Karpas-422 (cell line): ENCODE results near the gene SEZ6L. TPM values are rescaled to one million over a fixed set of nuclear protein-coding genes. Genes with fewer than 3 reads are reported as not detected.
"Not testable (repeated sequence)": the region's sequence is repeated elsewhere in the genome, so short reads cannot be mapped to it uniquely, and the experiment has no call there.

Experiments
- DNase-seq: peaks from one replicate; pipeline ENCODE4 v3.0.0-alpha.2; 2015
- H2AFZ ChIP-seq: fragments of 200-600 bp; sonication (generic); 2 replicates; pipeline ENCODE4 v1.6.1; 2014; ENCODE audit warnings: antibody characterized with exemption, low read length, mixed read lengths
- H3K27ac ChIP-seq: fragments of 200-600 bp; sonication (generic); 2 replicates; pipeline ENCODE4 v1.5.1; 2014; ENCODE audit warnings: mild to moderate bottlenecking, low read length, moderate library complexity
- H3K27me3 ChIP-seq: fragments of 200-600 bp; sonication (generic); 2 replicates; pipeline ENCODE4 v1.6.1; 2014; ENCODE audit warnings: low read length, mixed read lengths
- H3K36me3 ChIP-seq: fragments of 200-600 bp; sonication (generic); 2 replicates; pipeline ENCODE4 v1.6.1; 2014; ENCODE audit warnings: low read length, mixed read lengths; ENCODE audit not compliant: insufficient read depth
- H3K4me1 ChIP-seq: fragments of 200-600 bp; sonication (generic); 2 replicates; pipeline ENCODE4 v1.6.1; 2014; ENCODE audit warnings: mild to moderate bottlenecking, low read length, mixed read lengths
- H3K4me2 ChIP-seq: fragments of 200-600 bp; sonication (generic); 2 replicates; pipeline ENCODE4 v1.6.1; 2014; ENCODE audit warnings: low read length, low read depth, mild to moderate bottlenecking; ENCODE audit not compliant: poor library complexity, severe bottlenecking
- H3K4me3 ChIP-seq: fragments of 200-600 bp; sonication (generic); 2 replicates; pipeline ENCODE4 v1.5.1; 2014; ENCODE audit warnings: mild to moderate bottlenecking, antibody characterized with exemption, low read length, mixed read lengths
- H3K79me2 ChIP-seq: fragments of 200-600 bp; sonication (generic); 2 replicates; pipeline ENCODE4 v1.6.1; 2014; ENCODE audit warnings: mild to moderate bottlenecking, low read length, mixed read lengths
- H3K9ac ChIP-seq: fragments of 200-600 bp; sonication (generic); 2 replicates; pipeline ENCODE4 v1.6.0; 2014; ENCODE audit warnings: low read length
- H3K9me2 ChIP-seq: fragments of 200-600 bp; sonication (generic), shearing (Covaris generic); replicated peaks from 2 replicates; pipeline ENCODE4 v1.6.0; 2014; ENCODE audit warnings: mild to moderate bottlenecking, low read length, moderate library complexity; ENCODE audit not compliant: insufficient read depth
- H3K9me3 ChIP-seq: fragments of 300-700, 200-600 bp; sonication (generic); 2 replicates; pipeline ENCODE4 v1.6.1; 2014; ENCODE audit warnings: low read length, mixed read lengths
- H4K20me1 ChIP-seq: fragments of 200-600 bp; sonication (generic); 2 replicates; pipeline ENCODE4 v1.6.1; 2014; ENCODE audit warnings: mild to moderate bottlenecking, antibody characterized with exemption, low read length, low read depth; ENCODE audit not compliant: insufficient read depth
- total RNA-seq: library from RNA; depleted of rRNA; stranded (reverse); fragments of >200 nt; shearing (Covaris generic); gene quantifications from 2 replicates; pipeline ENCODE4 v1.2.3, GENCODE V29; 2014; ENCODE audit warnings: low replicate concordance

SEZ6L gene
- total RNA-seq, 1 experiment from 2014 or later = 0.41 TPM

DNA sequence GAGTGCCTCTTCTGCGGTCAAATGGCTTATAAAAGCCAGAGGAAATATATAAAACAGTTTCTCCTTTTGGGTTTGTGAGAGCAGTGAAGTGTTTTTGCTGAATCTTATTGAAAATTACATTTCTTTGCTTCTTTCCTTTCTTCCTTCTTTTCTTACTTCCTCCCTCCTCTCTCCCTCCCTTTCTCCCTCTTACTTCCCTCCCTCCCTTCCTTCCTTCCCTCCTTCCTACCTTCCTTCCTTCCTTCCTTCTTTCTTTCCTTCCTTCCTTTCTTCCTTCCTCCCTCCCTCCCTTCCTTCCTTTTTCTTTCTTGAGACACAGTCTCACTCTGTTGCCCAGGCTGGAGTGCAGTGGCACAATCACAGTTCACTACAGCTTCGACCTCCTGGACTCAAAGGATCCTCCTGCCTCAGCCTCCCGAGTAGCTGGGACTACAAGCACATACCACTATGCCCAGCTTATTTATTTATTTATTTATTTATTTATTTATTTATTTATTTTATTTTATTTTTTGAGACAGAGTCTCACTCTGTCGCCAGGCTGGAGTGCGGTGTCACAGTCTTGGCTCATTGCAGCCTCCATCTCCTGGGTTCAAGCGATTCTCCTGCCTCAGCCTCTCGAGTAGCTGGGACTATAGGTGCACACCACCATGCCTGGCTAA lies 239.4 kb downstream of the SEZ6L start:
- H3K27ac ChIP-seq, DNase-seq, H3K4me3 ChIP-seq, H3K27me3 ChIP-seq, H3K4me2 ChIP-seq, H3K9me3 ChIP-seq, H2AFZ ChIP-seq, H4K20me1 ChIP-seq, H3K9ac ChIP-seq, H3K9me2 ChIP-seq, H3K79me2 ChIP-seq, H3K36me3 ChIP-seq: not testable (repeated sequence)
- peaks cover 12% of the 10 kb centered on the region for H3K4me1 ChIP-seq

DNA sequence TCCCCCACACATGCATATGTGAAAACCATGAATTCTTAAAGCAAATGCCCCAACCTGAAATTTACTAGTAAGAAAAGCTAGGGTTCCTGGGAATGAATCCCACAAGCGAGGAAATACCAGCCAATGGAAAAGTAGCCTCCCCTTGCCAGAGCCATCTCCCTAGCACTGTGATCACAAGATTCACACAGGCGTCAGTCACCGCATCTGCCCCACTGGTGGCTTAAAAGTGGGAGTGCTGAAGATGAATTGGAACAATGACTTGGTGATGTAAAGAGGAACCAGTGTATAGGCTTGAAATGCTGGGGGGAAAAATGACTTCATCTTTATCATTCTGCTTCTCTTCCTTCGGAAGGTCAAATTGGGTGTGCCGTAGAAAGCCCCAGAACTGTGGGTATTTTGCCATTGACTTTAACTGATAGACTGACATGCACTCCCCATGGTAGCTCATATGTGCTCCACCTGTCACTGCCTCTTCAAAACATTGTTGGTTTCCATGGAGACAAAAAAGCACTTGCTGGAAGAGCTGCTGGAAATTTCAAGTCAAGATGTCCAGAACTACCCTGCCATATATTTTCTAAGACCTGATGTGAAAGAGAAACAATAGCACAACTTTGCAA lies 240.6 kb downstream of the SEZ6L start:
- no peak overlapping the region for H2AFZ ChIP-seq
- no peaks in the 10 kb centered on the region for H3K79me2 ChIP-seq
- H3K27me3 ChIP-seq = no peaks in the 10 kb centered on the region
- H3K4me2 ChIP-seq = no peak overlapping the region
- H4K20me1 ChIP-seq = no peaks in the 10 kb centered on the region
- no peak overlapping the region for H3K9ac ChIP-seq
- no peaks in the 10 kb centered on the region for H3K36me3 ChIP-seq
- H3K27ac ChIP-seq = no peak overlapping the region
- peaks cover 3% of the 10 kb centered on the region for H3K4me1 ChIP-seq
- no peaks in the 10 kb centered on the region for H3K9me2 ChIP-seq
- H3K4me3 ChIP-seq = no peak overlapping the region
- H3K9me3 ChIP-seq = no peaks in the 10 kb centered on the region
- no peak for DNase-seq

DNA sequence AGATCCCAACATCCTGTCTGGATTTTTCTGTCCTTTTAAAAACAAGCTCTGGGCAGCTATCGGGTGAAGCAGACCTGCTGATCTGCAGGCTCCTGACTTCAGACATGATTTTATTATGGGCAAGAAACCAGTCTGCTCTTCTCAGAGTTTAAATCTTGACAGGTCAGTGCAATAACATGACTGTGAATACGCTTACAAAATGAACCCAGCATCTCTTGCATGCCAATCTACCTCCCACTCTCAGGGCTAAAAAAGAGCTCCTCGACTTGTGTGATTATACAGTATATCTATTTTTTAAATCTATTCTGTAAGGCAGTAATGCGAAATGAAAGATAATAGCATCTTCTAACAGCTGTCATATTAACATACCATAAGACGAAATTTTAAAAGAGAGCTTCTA lies 241.1 kb downstream of the SEZ6L start:
- no peak overlapping the region for H3K9ac ChIP-seq
- H3K4me1 ChIP-seq = no peaks in the 10 kb centered on the region
- no peaks in the 10 kb centered on the region for H3K9me2 ChIP-seq
- no peaks in the 10 kb centered on the region for H3K27me3 ChIP-seq
- H2AFZ ChIP-seq = no peak overlapping the region
- no peaks in the 10 kb centered on the region for H3K36me3 ChIP-seq
- no peaks in the 10 kb centered on the region for H3K9me3 ChIP-seq
- no peaks in the 10 kb centered on the region for H4K20me1 ChIP-seq
- H3K4me2 ChIP-seq = no peak overlapping the region
- H3K27ac ChIP-seq = no peak overlapping the region
- H3K79me2 ChIP-seq = no peaks in the 10 kb centered on the region
- H3K4me3 ChIP-seq = no peak overlapping the region
- no peak for DNase-seq

DNA sequence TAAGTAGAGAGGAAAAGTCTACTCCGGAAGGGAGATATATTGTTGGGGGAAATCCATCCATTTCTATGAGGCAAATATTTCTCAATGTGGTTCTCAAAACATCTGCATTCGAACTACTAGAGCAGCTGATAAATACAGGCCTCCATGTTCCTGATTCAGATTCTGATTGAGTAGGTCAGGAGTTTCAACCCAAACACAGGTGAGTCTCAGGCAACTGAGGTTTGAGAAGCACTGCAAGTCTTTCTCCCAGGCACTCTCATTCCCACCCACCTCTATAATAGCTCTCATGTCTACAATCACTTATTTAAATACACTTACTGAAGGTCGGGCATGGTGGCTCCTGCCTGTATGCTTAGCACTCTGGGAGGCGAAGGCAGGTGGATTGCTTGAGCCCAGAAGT lies 245.1 kb downstream of the SEZ6L start:
- Histone ChIP-seq H3K27me3 (no peaks in the 10 kb centered on the region), H3K9me3 (no peaks in the 10 kb centered on the region), H3K4me1 (no peaks in the 10 kb centered on the region), H3K27ac (no peak overlapping the region), H3K9ac (no peak overlapping the region), H3K79me2 (no peaks in the 10 kb centered on the region), H3K36me3 (no peaks in the 10 kb centered on the region), H4K20me1 (no peaks in the 10 kb centered on the region), H3K4me2 (no peak overlapping the region), H3K9me2 (no peaks in the 10 kb centered on the region), H3K4me3 (no peak overlapping the region), H2AFZ (no peak overlapping the region)
- DNase-seq = no peak

DNA sequence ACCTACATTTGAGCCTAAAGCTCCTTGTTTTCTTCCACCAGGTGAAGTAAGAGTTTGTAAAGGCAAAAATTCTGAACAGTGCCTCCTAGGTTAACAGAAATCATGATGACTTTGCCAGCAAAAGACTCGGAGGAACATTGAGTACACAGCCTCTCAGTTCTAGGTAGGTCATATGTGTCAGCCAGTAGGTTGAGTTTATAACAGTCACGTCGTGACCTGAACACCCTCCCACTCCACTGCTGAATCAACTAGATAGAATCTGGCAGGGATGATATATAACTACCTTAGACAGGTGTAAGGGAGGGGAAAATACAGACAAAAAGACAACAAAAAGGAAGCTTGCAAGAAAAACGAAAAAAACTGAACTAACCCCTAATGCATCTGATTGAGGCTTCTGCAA lies 247.0 kb downstream of the SEZ6L start:
- DNase-seq = no peak
- no peak overlapping the region for H3K4me3 ChIP-seq
- H3K36me3 ChIP-seq = no peaks in the 10 kb centered on the region
- no peaks in the 10 kb centered on the region for H3K9me2 ChIP-seq
- no peaks in the 10 kb centered on the region for H3K79me2 ChIP-seq
- no peaks in the 10 kb centered on the region for H3K27me3 ChIP-seq
- H3K9me3 ChIP-seq = no peaks in the 10 kb centered on the region
- no peaks in the 10 kb centered on the region for H3K4me1 ChIP-seq
- H2AFZ ChIP-seq = no peak overlapping the region
- H4K20me1 ChIP-seq = no peaks in the 10 kb centered on the region
- no peak overlapping the region for H3K27ac ChIP-seq
- no peak overlapping the region for H3K4me2 ChIP-seq
- H3K9ac ChIP-seq = no peak overlapping the region

DNA sequence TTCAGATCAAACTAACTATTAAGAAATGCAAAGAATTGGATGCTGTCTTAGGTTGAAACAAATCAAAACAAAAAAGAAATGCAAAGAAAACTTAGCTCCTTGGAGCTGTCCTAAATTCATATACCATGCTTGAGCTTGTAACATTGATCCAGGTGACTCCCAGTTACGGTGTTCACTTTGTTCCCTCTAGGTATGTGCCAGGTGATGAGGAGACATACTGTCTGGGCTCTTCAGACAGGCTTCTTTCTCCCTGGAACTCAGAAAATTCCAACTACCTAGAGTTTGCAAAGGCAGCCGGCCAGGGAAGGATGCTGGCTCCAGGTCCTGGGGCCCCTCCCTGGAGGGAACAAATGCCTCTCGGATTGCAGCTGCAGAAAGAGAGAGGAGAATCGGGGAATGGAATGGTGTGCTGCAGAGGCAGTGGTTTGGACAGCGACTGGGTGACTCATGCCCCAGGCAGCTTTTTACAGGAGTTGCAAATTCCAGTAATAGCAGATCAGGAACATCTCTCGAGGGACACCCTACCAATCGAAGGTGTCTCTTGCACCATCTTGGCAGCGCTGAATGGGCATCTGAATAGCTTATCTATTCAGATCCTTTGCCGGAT lies 247.5 kb downstream of the SEZ6L start:
- H3K27me3 ChIP-seq = no peaks in the 10 kb centered on the region

DNA sequence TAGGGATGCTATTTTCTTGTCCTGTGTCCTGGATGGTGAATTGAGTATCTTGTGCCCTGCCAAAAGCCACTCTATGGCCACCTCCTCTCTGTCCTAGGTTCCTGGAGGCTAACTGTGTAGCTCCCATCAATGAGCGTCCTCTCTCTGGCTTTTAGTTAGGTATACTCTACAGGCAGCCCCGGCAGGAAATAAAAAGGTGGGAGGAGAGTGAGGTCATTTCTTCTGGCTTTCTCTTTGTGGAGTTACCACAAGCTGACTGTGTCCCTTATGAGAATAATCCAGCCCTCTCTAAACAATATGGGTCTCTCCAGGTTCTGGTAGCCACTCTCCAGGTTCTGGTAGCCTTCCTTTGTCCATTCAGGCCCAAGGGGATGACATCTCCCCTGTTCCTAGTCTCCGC lies 248.1 kb downstream of the SEZ6L start:
- no peak overlapping the region for H3K9ac ChIP-seq
- DNase-seq = no peak
- H3K4me3 ChIP-seq = no peak overlapping the region
- H3K36me3 ChIP-seq = no peaks in the 10 kb centered on the region
- H3K4me2 ChIP-seq = no peak overlapping the region
- H3K9me3 ChIP-seq = no peaks in the 10 kb centered on the region
- no peaks in the 10 kb centered on the region for H4K20me1 ChIP-seq
- no peaks in the 10 kb centered on the region for H3K9me2 ChIP-seq
- no peaks in the 10 kb centered on the region for H3K27me3 ChIP-seq
- no peaks in the 10 kb centered on the region for H3K4me1 ChIP-seq
- H3K79me2 ChIP-seq = no peaks in the 10 kb centered on the region
- H3K27ac ChIP-seq = no peak overlapping the region
- no peak overlapping the region for H2AFZ ChIP-seq

More for the DNA sequence above, 247.5 kb downstream of the SEZ6L start:
- H3K9me3 ChIP-seq = no peaks in the 10 kb centered on the region
- H3K4me1 ChIP-seq = no peaks in the 10 kb centered on the region
- no peaks in the 10 kb centered on the region for H4K20me1 ChIP-seq
- H2AFZ ChIP-seq = no peak overlapping the region
- H3K79me2 ChIP-seq = no peaks in the 10 kb centered on the region
- no peak overlapping the region for H3K4me2 ChIP-seq
- no peak overlapping the region for H3K4me3 ChIP-seq
- no peak for DNase-seq
- no peaks in the 10 kb centered on the region for H3K9me2 ChIP-seq
- H3K9ac ChIP-seq = no peak overlapping the region
- no peaks in the 10 kb centered on the region for H3K36me3 ChIP-seq
- no peak overlapping the region for H3K27ac ChIP-seq

DNA sequence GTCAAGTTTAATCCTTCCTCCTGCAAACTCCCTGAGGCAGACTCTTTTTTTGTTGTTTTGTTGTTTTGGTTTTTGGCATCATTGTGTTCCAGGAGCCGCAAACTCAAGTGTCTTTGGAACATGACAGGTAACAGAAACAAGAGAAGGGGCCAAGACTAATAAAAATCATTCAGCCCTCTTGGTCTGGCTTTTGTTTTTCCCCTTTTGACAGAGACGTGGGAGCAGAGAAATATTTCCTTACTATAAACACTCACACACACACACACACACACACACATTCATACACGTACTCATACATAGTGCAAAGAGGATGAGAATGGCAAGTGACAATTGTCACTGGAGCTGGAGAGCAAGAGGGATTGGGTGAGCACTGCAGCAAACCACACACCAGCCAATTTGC lies 249.4 kb downstream of the SEZ6L start:
- Histone ChIP-seq H4K20me1 (no peaks in the 10 kb centered on the region), H3K4me2 (no peak overlapping the region), H3K9me3 (peaks cover 8% of the 10 kb centered on the region), H3K4me3 (no peak overlapping the region), H3K4me1 (no peaks in the 10 kb centered on the region), H3K27ac (no peak overlapping the region), H3K79me2 (no peaks in the 10 kb centered on the region), H3K9ac (no peak overlapping the region), H2AFZ (no peak overlapping the region), H3K27me3 (no peaks in the 10 kb centered on the region), H3K9me2 (no peaks in the 10 kb centered on the region), H3K36me3 (no peaks in the 10 kb centered on the region; the same call in 1 of the 2 replicates)
- DNase-seq = no peak
